ENCODE results near the gene SLC52A3.

Gene SLC52A3

DNA sequence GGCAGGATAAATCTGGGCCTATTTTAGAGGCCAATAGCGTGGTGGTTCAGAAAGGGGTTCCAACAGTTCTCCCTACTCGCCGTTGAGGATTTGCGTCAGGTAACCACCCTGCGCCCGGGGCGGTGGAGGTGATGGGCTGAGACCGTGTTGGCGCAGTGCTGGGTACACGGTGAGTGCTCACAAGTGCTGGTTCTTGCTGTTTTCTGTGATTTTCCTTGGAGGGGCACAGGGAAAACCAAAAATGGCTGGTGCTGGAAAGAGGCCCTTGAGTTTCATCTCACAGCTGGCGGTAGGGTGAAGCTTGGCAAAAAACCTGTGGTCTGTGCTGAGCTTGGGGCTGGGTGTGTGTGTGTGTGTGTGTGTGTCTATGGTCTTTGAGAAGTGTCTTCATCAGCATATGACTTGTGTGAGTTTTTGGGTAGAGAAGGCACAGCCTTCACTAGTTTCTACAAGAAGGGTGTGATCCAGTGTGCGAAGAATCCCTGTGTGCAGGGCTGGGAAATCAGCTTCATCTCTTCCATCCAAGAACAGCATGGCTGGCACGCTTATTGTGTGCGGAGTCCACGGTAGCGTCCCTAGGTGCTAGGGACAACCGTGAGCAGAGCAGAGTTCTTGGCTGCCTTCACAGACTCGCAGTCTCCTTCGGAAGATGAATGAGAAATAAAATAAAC, 57.4 kb downstream of the SLC52A3 start:
- Histone ChIP-seq H4K91ac (ENCODE audit: low read depth, low read length) (no peak overlapping the region), H3K9me3 (ENCODE audit: insufficient read depth, low read depth, low read length) (peaks cover 14% of the 10 kb centered on the region), H3K27ac (ENCODE audit: low read depth, low read length) (no peak overlapping the region), H3K9ac (ENCODE audit: low read length) (no peak overlapping the region), H2AFZ (ENCODE audit: insufficient read depth, low read length, poor library complexity) (no peak overlapping the region), H3K4me3 (ENCODE audit: low read depth, low read length) (no peak overlapping the region), H3K27me3 (ENCODE audit: insufficient read depth, low read length) (peaks cover 18% of the 10 kb centered on the region), H3K4me2 (ENCODE audit: low read length) (no peak overlapping the region), H3K4me1 (ENCODE audit: control insufficient read depth in 1 of 2, insufficient read depth in 2 of 2, low read length in 2 of 2) (no peaks in the 10 kb centered on the region), H3K14ac (ENCODE audit: low read length) (no peak overlapping the region), H3K23ac (ENCODE audit: low read length) (no peak overlapping the region), H3K79me2 (ENCODE audit: control insufficient read depth, insufficient read depth, low read length, poor library complexity) (no peaks in the 10 kb centered on the region), H2BK120ac (ENCODE audit: insufficient read depth, low read length, poor library complexity) (no peak overlapping the region), H3K4ac (ENCODE audit: low read depth, low read length) (no peak overlapping the region), H2AK5ac (ENCODE audit: low read length) (no peak overlapping the region), H2BK12ac (ENCODE audit: low read length) (no peak overlapping the region), H4K12ac (ENCODE audit: low read depth, low read length) (no peak overlapping the region), H3K18ac (ENCODE audit: low read length) (no peak overlapping the region), H3K79me1 (ENCODE audit: low read length) (no peaks in the 10 kb centered on the region), H4K8ac (ENCODE audit: low read depth, low read length) (no peak overlapping the region), H3K36me3 (ENCODE audit: control insufficient read depth in 1 of 2, insufficient read depth in 2 of 2, low read length in 2 of 2) (no peaks in the 10 kb centered on the region), H2BK5ac (ENCODE audit: low read depth, low read length, poor library complexity) (no peak overlapping the region)
- DNase-seq = no peak
- WGBS (ENCODE audit: extremely low coverage, insufficient coverage, insufficient read length) = no CpG with 5 or more reads among the region's 19 CpGs
